NCI-H748 treated with DMSO at 0.1 percent for 48 hours (cell line): ENCODE data around the gene NMNAT3.
A peak's percentile ranks its signal among the peaks of the same experiment; 100 is the strongest.

Experiments used
- DNase-seq: peaks from one replicate; lab custom pipeline; 2025; lab: John Stamatoyannopoulos, UW

NMNAT3 gene

GRCh38 chr3:139578783-139579182 lies 99.0 kb downstream of the NMNAT3 start:
- no peak for DNase-seq

GRCh38 chr3:139577909-139578308 lies 99.9 kb downstream of the NMNAT3 start:
- no peak for DNase-seq

GRCh38 chr3:139577346-139577745 lies 100.4 kb downstream of the NMNAT3 start:
- DNase-seq, result no peak

DNA sequence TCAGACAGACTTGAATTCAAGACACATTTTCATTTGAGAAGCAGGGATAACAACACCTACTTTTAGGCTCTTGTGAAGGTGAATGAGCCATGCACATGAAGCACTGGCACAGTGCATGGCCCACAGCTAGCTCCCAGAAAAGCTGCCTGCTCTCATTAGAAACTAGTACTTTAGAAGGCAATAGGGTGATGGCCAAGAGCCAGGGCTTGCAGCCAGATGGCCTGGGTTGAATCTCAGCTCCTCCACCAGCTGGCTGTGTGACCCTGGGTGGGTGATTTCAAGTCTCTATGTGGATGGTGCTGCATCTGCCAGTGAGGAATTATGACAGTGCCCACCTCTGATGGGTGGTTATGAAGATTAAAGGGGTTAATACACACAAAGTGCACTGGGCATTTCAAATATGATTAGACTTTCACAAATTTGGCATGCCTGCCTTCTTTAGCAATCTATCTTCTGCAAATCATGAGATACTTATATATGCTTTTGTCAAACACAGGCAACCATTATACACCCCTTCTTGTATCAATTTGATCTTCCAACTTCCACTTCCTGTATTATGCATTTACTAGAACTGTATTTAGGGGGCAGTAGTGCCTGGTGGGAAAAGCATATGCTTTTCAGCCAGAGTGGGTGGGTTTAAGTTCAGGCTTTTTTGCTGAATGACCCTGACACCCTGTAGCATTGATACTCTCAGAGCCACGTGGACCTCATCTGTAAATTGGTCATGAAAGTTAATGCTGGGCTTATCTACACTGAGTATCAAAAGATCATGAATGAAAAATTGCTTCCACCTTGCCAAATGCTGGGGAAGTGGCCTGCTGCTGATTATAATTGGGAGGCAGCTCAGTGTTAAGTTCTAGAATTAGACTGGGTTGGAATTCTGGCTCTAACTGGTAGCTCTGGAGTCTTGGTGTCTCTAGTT lies 103.5 kb downstream of the NMNAT3 start:
- no peak for DNase-seq

GRCh38 chr3:139572847-139573672 lies 104.7 kb downstream of the NMNAT3 start:
- no peak for DNase-seq

- no peak for DNase-seq
Observed at GRCh38 chr3:139571711-139572110, 106.1 kb downstream of the NMNAT3 start.

GRCh38 chr3:139564294-139564861 lies 113.4 kb downstream of the NMNAT3 start:
- no peak for DNase-seq

GRCh38 chr3:139561959-139562676 lies 115.7 kb downstream of the NMNAT3 start:
- peak; percentile 32 for DNase-seq

DNA sequence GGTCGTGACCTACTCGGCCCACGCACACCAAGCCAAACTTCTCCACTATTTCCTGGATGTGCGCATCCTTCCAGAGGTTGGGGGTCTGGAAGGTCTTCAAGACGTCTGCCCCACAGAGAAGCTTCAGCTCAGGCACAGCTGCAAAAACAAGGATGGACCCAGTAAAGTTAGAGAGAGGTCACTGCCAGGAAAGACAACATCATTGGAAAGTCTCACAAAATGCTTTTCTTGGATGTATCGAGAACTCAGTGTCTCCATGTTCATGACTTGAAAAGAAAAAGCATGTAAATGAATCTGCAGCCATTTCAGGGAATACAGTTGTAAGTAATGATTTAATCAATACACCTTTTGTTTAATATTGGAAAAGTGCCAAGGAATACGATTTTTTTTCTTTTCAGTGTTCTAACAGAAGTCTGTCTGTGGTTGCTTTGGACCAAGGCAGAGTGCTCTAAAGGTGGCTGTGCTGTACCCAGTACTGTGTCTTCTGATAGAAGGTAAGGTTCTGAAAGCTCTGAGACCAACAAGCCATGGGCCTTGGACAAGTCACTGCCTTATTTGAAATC lies 116.4 kb downstream of the NMNAT3 start:
- DNase-seq, result peak; percentile 32

DNA sequence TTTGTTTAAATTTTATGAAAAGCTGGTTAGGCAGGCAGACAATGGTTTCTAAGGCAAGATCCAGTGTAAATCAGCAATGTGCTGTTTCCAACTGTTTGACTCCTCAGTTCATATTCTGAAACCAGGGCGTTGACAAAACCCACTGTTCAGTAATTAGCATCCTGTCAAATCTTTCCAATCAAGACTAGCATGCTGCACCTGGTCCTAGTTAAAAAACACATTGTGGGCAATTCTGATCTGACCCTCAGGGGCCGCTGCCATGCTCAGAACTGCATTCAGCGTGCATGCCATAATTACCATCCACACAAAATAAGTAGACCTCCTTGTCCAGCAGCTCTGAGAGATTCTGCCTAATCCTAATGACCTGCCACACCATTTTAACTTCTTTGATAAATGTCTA lies 117.4 kb downstream of the NMNAT3 start:
- DNase-seq, result peak; percentile 74

GRCh38 chr3:139559541-139559940 lies 118.2 kb downstream of the NMNAT3 start:
- peak; percentile 38 for DNase-seq

- no peak for DNase-seq
Observed at GRCh38 chr3:139558351-139559266, 119.2 kb downstream of the NMNAT3 start.

DNA sequence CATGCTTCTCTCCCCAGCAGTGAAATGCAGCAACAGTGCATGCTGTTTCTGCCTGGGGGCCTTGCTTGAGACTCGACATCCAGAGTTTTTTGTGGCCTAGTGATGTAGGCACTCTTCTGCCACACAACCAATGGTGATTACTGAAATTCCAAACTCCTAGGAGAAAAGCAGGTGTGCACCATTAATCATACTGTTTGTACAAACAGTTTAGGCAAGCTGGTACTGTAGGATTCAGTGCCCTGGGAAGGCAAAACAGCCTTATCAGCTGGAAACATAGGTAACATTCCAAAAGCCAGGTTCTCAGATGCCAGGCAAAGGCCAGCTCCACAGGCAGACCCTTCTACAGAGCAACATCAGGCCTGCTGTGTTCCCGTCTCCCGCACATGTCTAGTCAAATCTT lies 120.7 kb downstream of the NMNAT3 start:
- DNase-seq, result peak; percentile 17

- DNase-seq, result no peak
Observed at GRCh38 chr3:139555249-139555648, 122.5 kb downstream of the NMNAT3 start.

- DNase-seq, result no peak
Observed at GRCh38 chr3:139554628-139555027, 123.1 kb downstream of the NMNAT3 start.

GRCh38 chr3:139552632-139553365 lies 125.0 kb downstream of the NMNAT3 start:
- DNase-seq, result no peak

DNA sequence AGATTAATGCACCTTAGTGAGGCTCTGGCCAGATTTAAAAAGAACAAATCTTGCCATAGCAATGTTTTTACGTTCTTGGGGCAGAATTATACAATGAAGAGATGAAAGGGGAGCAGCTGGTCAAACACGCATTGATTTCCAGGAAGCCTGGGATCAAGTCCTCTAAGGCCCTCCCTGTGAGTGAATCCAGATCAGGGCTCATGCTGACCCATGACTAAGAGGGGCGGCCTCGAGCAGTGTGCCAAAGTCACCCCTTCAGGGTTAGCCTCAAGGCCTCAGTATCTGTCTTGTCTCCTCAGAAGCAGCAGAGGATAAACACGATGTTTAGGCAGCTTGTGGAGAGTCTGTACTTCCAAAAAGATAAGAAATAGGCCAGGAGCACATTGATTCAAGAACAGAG lies 129.0 kb downstream of the NMNAT3 start:
- DNase-seq, result no peak

DNA sequence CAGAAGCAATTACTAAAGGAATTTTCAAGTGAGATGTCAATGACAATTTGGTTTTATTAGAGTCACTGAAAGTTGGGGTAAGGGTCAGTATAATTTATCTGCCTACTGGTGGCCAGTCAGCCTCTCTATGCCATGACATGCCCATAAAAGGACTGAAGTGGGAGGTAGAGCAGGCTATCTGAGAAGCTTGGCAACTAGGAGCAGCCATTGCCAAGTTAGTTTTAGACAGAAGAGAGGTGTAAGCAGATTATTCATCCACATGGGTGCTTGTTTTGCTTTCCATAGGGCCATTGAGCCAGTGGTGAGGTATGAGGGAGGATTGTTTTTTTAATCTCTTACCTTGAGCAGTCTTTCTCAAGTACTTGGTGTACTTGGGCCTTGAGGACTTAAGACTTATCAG lies 130.1 kb downstream of the NMNAT3 start:
- DNase-seq, result no peak

DNA sequence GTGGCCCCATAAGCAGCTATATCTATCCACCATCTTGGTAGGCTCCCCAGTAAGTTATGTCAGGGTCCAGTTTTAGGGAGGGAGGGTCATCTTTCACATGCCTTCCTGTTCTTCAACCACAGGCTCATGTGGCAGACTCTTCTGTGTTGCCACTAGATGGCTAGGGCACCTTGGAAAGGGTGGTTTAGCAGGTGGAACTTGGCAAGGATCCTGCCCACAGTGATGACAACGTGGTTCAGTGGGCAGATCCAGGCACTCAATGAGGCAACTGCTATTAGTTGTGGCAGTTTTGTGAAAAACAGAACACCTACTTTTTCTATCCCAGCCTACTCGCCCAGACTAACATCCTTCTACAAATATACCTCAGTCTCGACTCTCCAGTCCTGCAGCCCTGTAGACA lies 131.0 kb downstream of the NMNAT3 start:
- no peak for DNase-seq
